ENCODE data around the gene MYL3. TPM values are rescaled to one million over a fixed set of nuclear protein-coding genes. Genes with fewer than 3 reads are reported as not detected.
A peak's percentile ranks its signal among the peaks of the same experiment; 100 is the strongest.

Gene MYL3
- total RNA-seq, 1 experiment from 2014 or later: not detected

DNA sequence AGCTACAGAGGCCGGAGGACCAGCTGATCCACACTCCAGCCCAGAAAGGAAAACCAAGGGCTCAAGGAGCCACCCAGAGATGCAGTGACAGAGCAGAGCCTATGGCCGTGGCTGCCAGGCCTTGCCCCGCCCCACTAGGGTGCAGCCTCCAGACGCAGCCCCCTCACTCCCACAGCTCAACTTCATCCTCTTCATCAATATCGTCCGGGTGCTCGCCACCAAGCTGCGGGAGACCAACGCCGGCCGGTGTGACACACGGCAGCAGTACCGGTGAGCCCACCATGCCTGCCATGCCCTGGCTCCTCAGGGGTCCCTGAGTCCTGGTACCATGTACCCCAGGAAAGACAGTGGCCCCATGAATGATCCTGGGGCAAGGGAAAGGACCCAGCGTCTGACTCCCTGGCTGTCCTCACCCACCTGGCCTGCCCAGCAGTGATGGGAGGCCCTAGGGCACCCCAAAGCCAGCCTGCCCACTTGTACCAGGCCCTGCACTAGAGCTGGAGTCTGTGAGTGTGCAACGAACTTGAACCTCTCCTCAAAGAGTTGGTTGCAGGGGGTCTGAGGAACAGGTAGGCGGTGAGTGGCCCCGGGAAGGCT is 38.4 kb upstream of the MYL3 start:
- Histone ChIP-seq H3K9me2 (replicated peaks; ENCODE audit: insufficient read depth, low read length) (no peaks in the 10 kb centered on the region), H3K9ac (ENCODE audit: low read length) (no peak overlapping the region)

DNA sequence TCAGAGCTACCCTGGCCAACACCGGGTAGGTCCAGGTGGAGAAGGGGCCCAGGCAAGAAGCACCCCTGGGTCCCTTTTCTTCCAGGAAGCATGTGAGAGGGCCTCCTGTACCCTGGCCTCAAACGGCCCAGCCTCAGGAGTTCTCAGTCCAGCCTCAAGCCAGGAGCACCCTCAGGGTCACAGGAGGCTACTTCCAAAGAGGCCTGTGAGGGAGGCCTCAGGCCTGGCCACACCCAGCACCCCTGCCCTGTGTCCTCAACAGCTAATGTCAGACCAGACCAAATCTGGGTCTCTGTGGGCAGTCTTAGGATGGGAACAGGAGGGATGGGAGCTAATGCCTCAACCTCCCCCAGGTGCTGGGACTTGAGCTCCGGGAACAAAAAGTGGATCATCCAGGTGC is 37.8 kb upstream of the MYL3 start:
- no peak overlapping the region for H2AFZ ChIP-seq (ENCODE audit: low read length)
- H3K9me3 ChIP-seq (ENCODE audit: low read length): no peaks in the 10 kb centered on the region
- H3K4me1 ChIP-seq (ENCODE audit: low read length): no peaks in the 10 kb centered on the region
- no peaks in the 10 kb centered on the region for H3K9me2 ChIP-seq (replicated peaks; ENCODE audit: insufficient read depth, low read length)
- no peak overlapping the region for H3K27ac ChIP-seq (ENCODE audit: low read length)
- H3K27me3 ChIP-seq (ENCODE audit: low read length): no peaks in the 10 kb centered on the region
- H3K4me3 ChIP-seq (ENCODE audit: low read length): no peak overlapping the region
- DNase-seq: no peak
- H3K9ac ChIP-seq (ENCODE audit: low read length): no peak overlapping the region
- H3K36me3 ChIP-seq (ENCODE audit: insufficient read depth, low read length): no peaks in the 10 kb centered on the region
- no peak overlapping the region for H3K4me2 ChIP-seq (ENCODE audit: low read depth, low read length, poor library complexity, severe bottlenecking)
- H4K20me1 ChIP-seq (ENCODE audit: insufficient read depth, low read depth, low read length): no peaks in the 10 kb centered on the region
- no peaks in the 10 kb centered on the region for H3K79me2 ChIP-seq (ENCODE audit: low read length)

More for the DNA sequence above, 38.4 kb upstream of the MYL3 start:
- H3K9me3 ChIP-seq (ENCODE audit: low read length): no peaks in the 10 kb centered on the region
- H2AFZ ChIP-seq (ENCODE audit: low read length): no peak overlapping the region
- H3K4me2 ChIP-seq (ENCODE audit: low read depth, low read length, poor library complexity, severe bottlenecking): no peak overlapping the region
- no peaks in the 10 kb centered on the region for H3K79me2 ChIP-seq (ENCODE audit: low read length)
- H3K27ac ChIP-seq (ENCODE audit: low read length): no peak overlapping the region
- no peaks in the 10 kb centered on the region for H3K27me3 ChIP-seq (ENCODE audit: low read length)
- H3K36me3 ChIP-seq (ENCODE audit: insufficient read depth, low read length): no peaks in the 10 kb centered on the region
- H4K20me1 ChIP-seq (ENCODE audit: insufficient read depth, low read depth, low read length): no peaks in the 10 kb centered on the region
- no peaks in the 10 kb centered on the region for H3K4me1 ChIP-seq (ENCODE audit: low read length)
- H3K4me3 ChIP-seq (ENCODE audit: low read length): no peak overlapping the region
- DNase-seq: no peak

GRCh38 chr3:46900356-46900755 is 37.1 kb upstream of the MYL3 start:
- no peaks in the 10 kb centered on the region for H3K4me1 ChIP-seq (ENCODE audit: low read length)
- H3K36me3 ChIP-seq (ENCODE audit: insufficient read depth, low read length): no peaks in the 10 kb centered on the region
- DNase-seq: no peak
- no peak overlapping the region for H3K4me3 ChIP-seq (ENCODE audit: low read length)
- no peak overlapping the region for H2AFZ ChIP-seq (ENCODE audit: low read length)
- 0 out of 2 replicates have a peak, but pooled peaks cover 6% of the 10 kb centered on the region for H4K20me1 ChIP-seq (ENCODE audit: insufficient read depth, low read depth, low read length)
- no peaks in the 10 kb centered on the region for H3K9me3 ChIP-seq (ENCODE audit: low read length)
- H3K27ac ChIP-seq (ENCODE audit: low read length): no peak overlapping the region
- H3K9ac ChIP-seq (ENCODE audit: low read length): no peak overlapping the region
- no peaks in the 10 kb centered on the region for H3K27me3 ChIP-seq (ENCODE audit: low read length)
- H3K9me2 ChIP-seq (replicated peaks; ENCODE audit: insufficient read depth, low read length): no peaks in the 10 kb centered on the region
- no peak overlapping the region for H3K4me2 ChIP-seq (ENCODE audit: low read depth, low read length, poor library complexity, severe bottlenecking)
- no peaks in the 10 kb centered on the region for H3K79me2 ChIP-seq (ENCODE audit: low read length)

DNA sequence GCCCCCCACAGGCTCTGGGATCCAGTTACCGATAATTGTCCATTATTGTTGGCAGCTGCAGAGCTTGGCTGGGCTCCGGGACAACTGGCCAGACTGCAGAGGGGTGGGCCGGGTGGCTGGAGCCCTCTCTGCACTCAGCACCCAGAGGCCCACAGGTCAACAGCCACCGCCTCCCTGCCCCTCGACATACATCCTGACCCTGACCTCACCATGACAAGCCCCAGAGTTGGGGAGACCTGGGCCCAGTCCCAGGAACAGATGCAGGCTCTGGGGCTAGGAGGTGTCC is 36.7 kb upstream of the MYL3 start:
- Histone ChIP-seq H3K9me3 (ENCODE audit: low read length) (no peaks in the 10 kb centered on the region), H3K36me3 (ENCODE audit: insufficient read depth, low read length) (no peaks in the 10 kb centered on the region), H3K27me3 (ENCODE audit: low read length) (no peaks in the 10 kb centered on the region), H3K27ac (ENCODE audit: low read length) (no peak overlapping the region), H3K79me2 (ENCODE audit: low read length) (no peaks in the 10 kb centered on the region), H4K20me1 (ENCODE audit: insufficient read depth, low read depth, low read length) (0 out of 2 replicates have a peak, but pooled peaks cover 6% of the 10 kb centered on the region), H2AFZ (ENCODE audit: low read length) (no peak overlapping the region), H3K4me3 (ENCODE audit: low read length) (no peak overlapping the region), H3K4me2 (ENCODE audit: low read depth, low read length, poor library complexity, severe bottlenecking) (no peak overlapping the region), H3K4me1 (ENCODE audit: low read length) (no peaks in the 10 kb centered on the region), H3K9me2 (replicated peaks; ENCODE audit: insufficient read depth, low read length) (no peaks in the 10 kb centered on the region), H3K9ac (ENCODE audit: low read length) (no peak overlapping the region)
- DNase-seq: no peak

GRCh38 chr3:46899151-46900006 is 36.1 kb upstream of the MYL3 start:
- Histone ChIP-seq H2AFZ (ENCODE audit: low read length) (no peak overlapping the region), H3K9ac (ENCODE audit: low read length) (no peak overlapping the region), H3K27ac (ENCODE audit: low read length) (no peak overlapping the region), H4K20me1 (ENCODE audit: insufficient read depth, low read depth, low read length) (0 out of 2 replicates have a peak, but pooled peaks cover 6% of the 10 kb centered on the region), H3K36me3 (ENCODE audit: insufficient read depth, low read length) (no peaks in the 10 kb centered on the region), H3K4me2 (ENCODE audit: low read depth, low read length, poor library complexity, severe bottlenecking) (no peak overlapping the region), H3K4me3 (ENCODE audit: low read length) (no peak overlapping the region), H3K9me2 (replicated peaks; ENCODE audit: insufficient read depth, low read length) (no peaks in the 10 kb centered on the region), H3K79me2 (ENCODE audit: low read length) (no peaks in the 10 kb centered on the region), H3K4me1 (ENCODE audit: low read length) (no peaks in the 10 kb centered on the region), H3K9me3 (ENCODE audit: low read length) (no peaks in the 10 kb centered on the region), H3K27me3 (ENCODE audit: low read length) (no peaks in the 10 kb centered on the region)
- no peak for DNase-seq

DNA sequence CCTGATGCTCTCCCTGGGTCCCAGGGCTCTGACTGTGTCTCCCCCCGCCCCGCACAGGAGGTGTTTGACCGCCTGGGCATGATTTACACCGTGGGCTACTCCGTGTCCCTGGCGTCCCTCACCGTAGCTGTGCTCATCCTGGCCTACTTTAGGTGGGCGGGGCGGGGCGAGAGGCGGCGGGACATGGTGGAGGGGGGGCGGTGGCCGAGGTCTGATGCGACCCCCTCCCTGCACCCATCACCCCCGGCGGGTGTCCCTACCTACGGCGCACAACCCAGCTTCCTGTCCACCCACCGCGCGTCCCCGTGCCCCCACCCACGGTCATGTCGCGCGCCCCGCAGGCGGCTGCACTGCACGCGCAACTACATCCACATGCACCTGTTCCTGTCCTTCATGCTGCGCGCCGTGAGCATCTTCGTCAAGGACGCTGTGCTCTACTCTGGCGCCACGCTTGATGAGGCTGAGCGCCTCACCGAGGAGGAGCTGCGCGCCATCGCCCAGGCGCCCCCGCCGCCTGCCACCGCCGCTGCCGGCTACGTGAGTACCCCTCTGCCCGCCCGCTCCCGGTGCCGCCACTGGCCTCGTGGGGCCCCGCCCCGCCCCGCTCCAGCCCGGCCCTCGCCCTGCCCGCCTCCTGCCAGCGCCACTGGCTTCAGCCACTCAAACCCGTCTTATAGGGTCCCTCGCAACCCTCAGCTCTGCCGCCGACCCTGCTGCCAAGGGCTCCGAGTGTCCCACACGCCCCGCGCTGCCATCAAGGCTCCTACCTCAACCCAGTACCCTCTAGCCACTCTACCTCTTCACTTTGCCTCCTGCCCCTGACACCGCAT is 35.3 kb upstream of the MYL3 start:
- peak overlapping the region; percentile 26 for H3K4me2 ChIP-seq (ENCODE audit: low read depth, low read length, poor library complexity, severe bottlenecking)
- H3K4me1 ChIP-seq (ENCODE audit: low read length): no peaks in the 10 kb centered on the region
- DNase-seq: peak; percentile 54
- H4K20me1 ChIP-seq (ENCODE audit: insufficient read depth, low read depth, low read length): 0 out of 2 replicates have a peak, but pooled peaks cover 6% of the 10 kb centered on the region
- H3K27ac ChIP-seq (ENCODE audit: low read length): no peak overlapping the region
- H3K79me2 ChIP-seq (ENCODE audit: low read length): no peaks in the 10 kb centered on the region
- H3K27me3 ChIP-seq (ENCODE audit: low read length): no peaks in the 10 kb centered on the region
- no peak overlapping the region for H2AFZ ChIP-seq (ENCODE audit: low read length)
- no peaks in the 10 kb centered on the region for H3K9me2 ChIP-seq (replicated peaks; ENCODE audit: insufficient read depth, low read length)
- H3K9me3 ChIP-seq (ENCODE audit: low read length): no peaks in the 10 kb centered on the region
- no peak overlapping the region for H3K9ac ChIP-seq (ENCODE audit: low read length)
- no peaks in the 10 kb centered on the region for H3K36me3 ChIP-seq (ENCODE audit: insufficient read depth, low read length)
- no peak overlapping the region for H3K4me3 ChIP-seq (ENCODE audit: low read length)

- no peaks in the 10 kb centered on the region for H3K79me2 ChIP-seq (ENCODE audit: low read length)
- 0 out of 2 replicates have a peak, but pooled peaks cover 6% of the 10 kb centered on the region for H4K20me1 ChIP-seq (ENCODE audit: insufficient read depth, low read depth, low read length)
- no peak overlapping the region for H3K4me2 ChIP-seq (ENCODE audit: low read depth, low read length, poor library complexity, severe bottlenecking)
- no peak overlapping the region for H3K27ac ChIP-seq (ENCODE audit: low read length)
- no peak overlapping the region for H3K9ac ChIP-seq (ENCODE audit: low read length)
- no peaks in the 10 kb centered on the region for H3K27me3 ChIP-seq (ENCODE audit: low read length)
- no peaks in the 10 kb centered on the region for H3K4me1 ChIP-seq (ENCODE audit: low read length)
- no peaks in the 10 kb centered on the region for H3K36me3 ChIP-seq (ENCODE audit: insufficient read depth, low read length)
- peak; percentile 71 for DNase-seq
- no peaks in the 10 kb centered on the region for H3K9me3 ChIP-seq (ENCODE audit: low read length)
- H3K9me2 ChIP-seq (replicated peaks; ENCODE audit: insufficient read depth, low read length): no peaks in the 10 kb centered on the region
- H2AFZ ChIP-seq (ENCODE audit: low read length): no peak overlapping the region
- no peak overlapping the region for H3K4me3 ChIP-seq (ENCODE audit: low read length)
Measured at GRCh38 chr3:46897829-46898320, 34.6 kb upstream of the MYL3 start.

DNA sequence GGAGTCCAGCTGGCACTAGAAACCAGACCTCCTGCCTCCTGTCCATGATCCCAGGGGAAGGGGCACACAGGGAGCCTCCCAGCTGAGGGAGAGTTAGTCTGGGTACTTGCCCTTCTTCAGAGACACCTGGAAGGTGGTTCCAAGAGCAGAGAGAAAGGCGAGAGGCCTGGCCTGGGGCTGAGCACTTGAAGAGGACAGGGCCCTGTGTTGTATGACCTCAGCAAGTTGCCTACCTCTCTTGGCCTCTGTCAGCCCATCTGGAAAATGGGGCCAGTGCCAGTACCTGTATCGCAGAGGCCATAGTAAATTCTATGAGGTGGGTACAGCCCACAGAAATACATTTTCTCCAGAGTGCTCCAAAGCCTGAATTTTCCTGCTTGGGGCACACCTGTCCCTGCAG is 33.8 kb upstream of the MYL3 start:
- no peak overlapping the region for H3K4me2 ChIP-seq (ENCODE audit: low read depth, low read length, poor library complexity, severe bottlenecking)
- no peaks in the 10 kb centered on the region for H3K9me3 ChIP-seq (ENCODE audit: low read length)
- no peaks in the 10 kb centered on the region for H3K27me3 ChIP-seq (ENCODE audit: low read length)
- no peak overlapping the region for H3K4me3 ChIP-seq (ENCODE audit: low read length)
- no peak overlapping the region for H2AFZ ChIP-seq (ENCODE audit: low read length)
- no peaks in the 10 kb centered on the region for H3K4me1 ChIP-seq (ENCODE audit: low read length)
- 0 out of 2 replicates have a peak, but pooled peaks cover 6% of the 10 kb centered on the region for H4K20me1 ChIP-seq (ENCODE audit: insufficient read depth, low read depth, low read length)
- no peaks in the 10 kb centered on the region for H3K9me2 ChIP-seq (replicated peaks; ENCODE audit: insufficient read depth, low read length)
- no peaks in the 10 kb centered on the region for H3K36me3 ChIP-seq (ENCODE audit: insufficient read depth, low read length)
- H3K9ac ChIP-seq (ENCODE audit: low read length): no peak overlapping the region
- H3K27ac ChIP-seq (ENCODE audit: low read length): no peak overlapping the region
- no peak for DNase-seq
- no peaks in the 10 kb centered on the region for H3K79me2 ChIP-seq (ENCODE audit: low read length)
